Hepatocyte (in vitro differentiated cells): Measurements from ENCODE around the gene PAQR5. TPM values are rescaled to one million over a fixed set of nuclear protein-coding genes. Genes with fewer than 3 reads are reported as not detected.
"Not testable (repeated sequence)": the region's sequence is repeated elsewhere in the genome, so short reads cannot be mapped to it uniquely, and the experiment has no call there.

ENCODE experiments used
- DNase-seq: peaks from one replicate; pipeline ENCODE4 v3.0.0-alpha.2; 2016; ENCODE audit warnings: low spot score
- H2AFZ ChIP-seq: fragments of 200-600 bp; sonication (generic); 2 replicates; pipeline ENCODE4 v1.6.0; 2016; ENCODE audit warnings: antibody characterized with exemption, mild to moderate bottlenecking
- H3K27ac ChIP-seq: fragments of 200-600 bp; sonication (generic); 2 replicates; pipeline ENCODE4 v1.5.1; 2016; ENCODE audit warnings: mild to moderate bottlenecking
- H3K27me3 ChIP-seq: fragments of 200-600 bp; sonication (generic); 2 replicates; pipeline ENCODE4 v1.6.1; 2016
- H3K36me3 ChIP-seq: fragments of 200-600 bp; sonication (generic); replicated peaks from 2 replicates; pipeline ENCODE4 v1.5.1; 2016; ENCODE audit warnings: low read depth; ENCODE audit not compliant: insufficient read depth
- H3K4me1 ChIP-seq: fragments of 200-600 bp; sonication (generic); 2 replicates; pipeline ENCODE4 v1.5.1; 2016; ENCODE audit warnings: mild to moderate bottlenecking, moderate library complexity; ENCODE audit not compliant: insufficient read depth
- H3K4me2 ChIP-seq: fragments of 200-600 bp; sonication (generic); 2 replicates; pipeline ENCODE4 v1.6.0; 2016
- H3K4me3 ChIP-seq: fragments of 200-600 bp; sonication (generic); 2 replicates; pipeline ENCODE4 v1.5.1; 2016; ENCODE audit warnings: mild to moderate bottlenecking
- H3K79me2 ChIP-seq: fragments of 200-600 bp; sonication (generic); 2 replicates; pipeline ENCODE4 v1.6.0; 2017; ENCODE audit warnings: mild to moderate bottlenecking
- H3K9me2 ChIP-seq: fragments of 200-600 bp; sonication (generic); replicated peaks from 2 replicates; pipeline ENCODE4 v1.6.0; 2017; ENCODE audit warnings: mild to moderate bottlenecking; ENCODE audit not compliant: insufficient read depth
- H3K9me3 ChIP-seq: fragments of 200-600 bp; sonication (generic); 2 replicates; pipeline ENCODE4 v1.5.1; 2016; ENCODE audit warnings: low read depth, mild to moderate bottlenecking
- H4K20me1 ChIP-seq: fragments of 200-600 bp; sonication (generic); 2 replicates; pipeline ENCODE4 v1.6.0; 2016; ENCODE audit warnings: mild to moderate bottlenecking; ENCODE audit not compliant: insufficient read depth, poor library complexity, severe bottlenecking
- EZH2 ChIP-seq: fragments of 200-600 bp; sonication (generic); IDR thresholded peaks from 2 replicates; pipeline ENCODE4 v1.6.1; 2016; ENCODE audit warnings: antibody characterized with exemption, mild to moderate bottlenecking, borderline replicate concordance
- EZH2phosphoT487 ChIP-seq: fragments of 200-600 bp; sonication (generic); IDR thresholded peaks from one replicate; pipeline ENCODE4 v1.6.1; 2018; ENCODE audit warnings: antibody characterized with exemption, mild to moderate bottlenecking, low read depth, moderate library complexity; ENCODE audit not compliant: unreplicated experiment, severe bottlenecking
- WGBS: methylation state at CpG from one replicate; pipeline ENCODE4 v1.1.6; 2016; ENCODE audit warnings: low lambda C conversion rate; ENCODE audit errors: missing lambda C conversion rate; 5-methylcytosine and 5-hydroxymethylcytosine counted together
- polyA plus RNA-seq: library from polyadenylated mRNA; unstranded; fragments of >200 nt; fragmentation: Nextera tagmentation; extraction: Ambion mirVana; gene quantifications from 2 replicates; pipeline ENCODE4 v1.2.1, GENCODE V29; 2016
- total RNA-seq: library from RNA; depleted of rRNA; stranded (reverse); fragments of >200 nt; gene quantifications from 2 replicates; pipeline ENCODE4 v1.2.3, GENCODE V29; 2014
- TF ChIP-seq, protein P1 (sequence below): fragments of 200-600 bp; sonication (generic); IDR thresholded peaks from 2 replicates; pipeline ENCODE4 v1.5.1; 2016; ENCODE audit warnings: antibody characterized with exemption, mild to moderate bottlenecking; ENCODE audit not compliant: poor library complexity

Gene PAQR5
- total and polyA plus RNA-seq, 2 experiments from 2014 or later: 2.1 to 2.8 TPM

DNA sequence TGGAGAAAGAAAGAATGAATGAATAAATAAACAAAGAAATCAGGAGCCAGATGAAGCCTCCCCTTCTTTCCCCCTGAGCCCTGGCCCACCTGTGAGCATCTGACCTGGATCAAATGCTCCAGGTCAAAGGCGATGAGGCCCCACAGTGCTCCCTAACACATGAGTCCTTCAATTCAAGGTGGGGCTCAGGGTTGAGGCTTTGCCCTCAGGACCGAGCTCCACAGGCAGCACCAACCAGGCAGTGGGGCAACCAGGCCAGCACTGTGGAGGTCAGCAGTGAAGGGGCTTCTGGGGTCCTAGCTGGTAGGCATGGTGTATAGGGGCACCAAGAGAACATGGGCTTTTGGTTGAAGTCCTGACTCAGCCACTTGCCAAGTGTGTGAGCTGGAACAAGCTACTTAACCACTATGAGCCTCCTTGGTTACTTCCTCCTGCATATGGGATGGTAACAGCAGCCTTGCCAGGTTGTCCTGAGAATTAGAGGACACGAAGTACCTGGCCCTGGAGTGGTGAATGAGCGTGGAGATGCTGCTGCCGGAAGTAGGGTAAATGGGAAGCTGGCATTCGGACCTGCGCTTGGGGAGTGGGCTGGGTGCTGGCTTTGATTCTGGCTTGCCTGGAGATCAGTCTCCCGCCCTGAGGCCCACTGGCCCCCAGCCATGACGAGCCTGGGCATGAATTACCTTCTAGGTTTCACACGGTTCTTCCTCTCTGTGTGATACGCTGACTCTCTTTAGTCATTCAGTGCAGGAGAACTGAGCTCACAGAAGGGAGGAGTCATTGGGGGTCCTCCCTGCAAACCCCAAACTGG lies 10.0 kb upstream of the PAQR5 start:
- H3K36me3 ChIP-seq: no peaks in the 10 kb centered on the region
- H3K9me2 ChIP-seq: no peaks in the 10 kb centered on the region
- H3K4me1 ChIP-seq: peaks cover 15% of the 10 kb centered on the region
- DNase-seq: no peak
- no peaks in the 10 kb centered on the region for H3K9me3 ChIP-seq
- no peak overlapping the region for H3K27ac ChIP-seq
- TF ChIP-seq EZH2 (no peak), EZH2phosphoT487 (no peak)
- TF ChIP-seq, protein P1, sequence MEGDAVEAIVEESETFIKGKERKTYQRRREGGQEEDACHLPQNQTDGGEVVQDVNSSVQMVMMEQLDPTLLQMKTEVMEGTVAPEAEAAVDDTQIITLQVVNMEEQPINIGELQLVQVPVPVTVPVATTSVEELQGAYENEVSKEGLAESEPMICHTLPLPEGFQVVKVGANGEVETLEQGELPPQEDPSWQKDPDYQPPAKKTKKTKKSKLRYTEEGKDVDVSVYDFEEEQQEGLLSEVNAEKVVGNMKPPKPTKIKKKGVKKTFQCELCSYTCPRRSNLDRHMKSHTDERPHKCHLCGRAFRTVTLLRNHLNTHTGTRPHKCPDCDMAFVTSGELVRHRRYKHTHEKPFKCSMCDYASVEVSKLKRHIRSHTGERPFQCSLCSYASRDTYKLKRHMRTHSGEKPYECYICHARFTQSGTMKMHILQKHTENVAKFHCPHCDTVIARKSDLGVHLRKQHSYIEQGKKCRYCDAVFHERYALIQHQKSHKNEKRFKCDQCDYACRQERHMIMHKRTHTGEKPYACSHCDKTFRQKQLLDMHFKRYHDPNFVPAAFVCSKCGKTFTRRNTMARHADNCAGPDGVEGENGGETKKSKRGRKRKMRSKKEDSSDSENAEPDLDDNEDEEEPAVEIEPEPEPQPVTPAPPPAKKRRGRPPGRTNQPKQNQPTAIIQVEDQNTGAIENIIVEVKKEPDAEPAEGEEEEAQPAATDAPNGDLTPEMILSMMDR: no peak
- no peaks in the 10 kb centered on the region for H3K79me2 ChIP-seq
- 85% methylated on average over 11 of the region's 11 CpGs for WGBS
- H3K27me3 ChIP-seq: no peaks in the 10 kb centered on the region
- no peak overlapping the region for H2AFZ ChIP-seq
- no peak overlapping the region for H3K4me3 ChIP-seq
- no peaks in the 10 kb centered on the region for H4K20me1 ChIP-seq
- no peak overlapping the region for H3K4me2 ChIP-seq

DNA sequence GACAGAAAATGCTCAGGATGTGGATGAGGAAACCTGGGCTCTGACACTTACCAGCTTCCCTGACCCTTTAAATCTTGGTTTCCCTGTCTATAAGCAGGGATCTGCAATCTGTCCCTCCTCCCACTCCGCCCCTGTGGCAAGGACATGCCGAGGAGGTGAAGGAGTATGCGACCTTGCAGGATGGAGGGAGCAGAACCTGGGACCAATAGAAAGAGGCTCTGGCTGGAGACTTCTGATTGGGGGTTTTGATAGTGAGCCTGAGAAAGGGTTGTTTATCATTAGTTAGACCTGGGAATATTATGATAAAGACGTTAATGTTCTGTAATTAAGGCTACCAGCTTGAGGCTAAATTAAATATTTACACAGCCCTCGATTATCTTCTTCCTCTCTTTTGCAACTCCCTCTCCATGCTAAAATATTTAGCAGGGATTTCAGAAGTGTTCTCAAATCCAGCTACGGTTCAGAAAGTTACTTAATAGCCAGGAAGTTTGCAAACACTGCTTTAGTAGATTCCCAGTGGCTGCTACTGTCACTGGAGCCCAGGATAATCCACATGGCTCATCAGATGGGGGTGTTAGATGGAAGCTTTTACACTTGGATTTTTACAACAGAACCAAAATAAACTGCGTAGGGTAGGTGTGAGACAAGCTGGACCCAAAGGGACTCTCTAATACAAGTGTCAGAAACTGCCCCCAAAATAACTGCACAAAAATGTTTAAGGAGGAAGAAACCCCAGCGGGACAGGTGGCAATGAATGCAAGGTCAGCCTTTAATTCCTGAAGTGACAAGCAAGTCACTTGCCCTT lies 9.2 kb upstream of the PAQR5 start:
- H4K20me1 ChIP-seq: no peaks in the 10 kb centered on the region
- no peak overlapping the region for H2AFZ ChIP-seq
- WGBS: 30% methylated on average over 8 of the region's 8 CpGs
- H3K27me3 ChIP-seq: no peaks in the 10 kb centered on the region
- no peaks in the 10 kb centered on the region for H3K36me3 ChIP-seq
- DNase-seq: no peak
- no peaks in the 10 kb centered on the region for H3K79me2 ChIP-seq
- TF ChIP-seq, protein P1: no peak
- no peaks in the 10 kb centered on the region for H3K9me2 ChIP-seq
- H3K27ac ChIP-seq: no peak overlapping the region
- no peak overlapping the region for H3K4me3 ChIP-seq
- peaks cover 15% of the 10 kb centered on the region for H3K4me1 ChIP-seq
- peak overlapping the region; percentile 25 for H3K4me2 ChIP-seq
- H3K9me3 ChIP-seq: no peaks in the 10 kb centered on the region

DNA sequence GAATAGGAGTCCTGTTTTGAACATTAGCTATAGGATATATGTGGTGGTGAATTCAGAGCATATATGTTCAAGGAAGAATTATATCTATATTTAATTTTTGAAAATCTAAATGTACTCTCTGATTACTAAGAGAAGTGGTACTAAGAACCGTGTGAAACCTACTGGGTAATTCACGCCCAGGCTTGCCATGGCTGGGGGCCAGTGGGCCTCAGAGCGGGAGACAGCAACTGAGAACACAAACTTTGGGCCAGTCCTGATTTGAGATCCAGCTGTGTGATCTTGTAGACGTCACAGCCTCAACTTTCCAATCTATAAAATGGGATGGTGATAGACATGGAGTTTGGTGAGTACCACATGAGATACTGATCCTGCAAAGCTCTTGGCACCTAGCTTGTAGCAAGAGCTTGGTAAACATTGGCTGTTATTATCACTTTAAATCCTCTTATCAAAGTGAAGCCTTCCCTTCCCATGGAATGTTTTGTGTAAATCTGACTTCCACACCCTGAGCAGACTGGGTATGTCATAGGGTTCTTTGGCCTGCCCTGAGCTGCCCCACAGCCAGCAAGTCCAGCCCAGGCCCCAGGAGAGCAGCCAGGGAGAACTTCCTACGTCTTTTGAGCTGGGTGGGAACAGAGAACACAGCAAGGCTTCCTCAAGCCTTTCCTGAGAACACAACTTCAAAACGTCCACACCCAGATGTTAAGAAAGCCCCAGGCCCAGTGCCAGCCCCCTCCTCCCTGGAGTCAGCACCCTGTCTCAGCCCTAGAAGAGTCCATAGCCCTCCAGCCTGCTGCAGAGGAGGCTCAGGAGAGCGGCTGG lies 8.2 kb upstream of the PAQR5 start:
- Histone ChIP-seq H3K36me3 (no peaks in the 10 kb centered on the region), H3K27ac (no peak overlapping the region), H3K9me2 (no peaks in the 10 kb centered on the region), H4K20me1 (no peaks in the 10 kb centered on the region), H3K4me1 (peaks cover 15% of the 10 kb centered on the region), H3K4me3 (no peak overlapping the region), H2AFZ (no peak overlapping the region), H3K4me2 (no peak overlapping the region), H3K79me2 (no peaks in the 10 kb centered on the region), H3K9me3 (no peaks in the 10 kb centered on the region), H3K27me3 (no peaks in the 10 kb centered on the region)
- 79% methylated on average over 7 of the region's 7 CpGs for WGBS
- TF ChIP-seq EZH2: no peak
- TF ChIP-seq EZH2phosphoT487: no peak
- TF ChIP-seq, protein P1: no peak
- DNase-seq: no peak

DNA sequence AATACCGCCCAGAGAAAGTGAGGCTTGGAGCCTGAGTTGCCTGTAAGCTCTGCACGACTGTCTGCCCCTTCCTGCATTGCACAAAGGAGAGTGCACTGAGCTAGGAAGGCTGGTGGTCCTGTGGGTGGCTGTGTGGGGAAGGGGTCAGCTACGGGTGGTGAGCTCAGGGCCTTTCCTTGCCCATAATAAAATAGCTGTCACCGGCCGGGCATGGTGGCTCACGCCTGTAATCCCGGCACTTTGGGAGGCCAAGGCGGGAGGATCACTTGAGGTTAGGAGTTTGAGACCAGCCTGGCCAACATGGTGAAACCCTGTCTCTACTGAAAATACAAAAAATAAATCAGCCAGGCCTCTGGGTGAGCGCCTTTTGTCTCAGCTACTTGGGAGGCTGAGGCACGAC lies 7.1 kb upstream of the PAQR5 start:
- not testable (repeated sequence) for H3K27ac ChIP-seq, H3K9me2 ChIP-seq, H3K9me3 ChIP-seq, H3K4me2 ChIP-seq, H2AFZ ChIP-seq, H3K4me3 ChIP-seq, H3K79me2 ChIP-seq, H3K36me3 ChIP-seq, DNase-seq, H3K27me3 ChIP-seq, H4K20me1 ChIP-seq
- peaks cover 15% of the 10 kb centered on the region for H3K4me1 ChIP-seq
- WGBS: 94% methylated on average over 10 of the region's 10 CpGs
